Kidney (tissue), 14 donors: ENCODE measurements around the gene SLC12A9. TPM values are rescaled to one million over a fixed set of nuclear protein-coding genes. Genes with fewer than 3 reads are reported as not detected.

ENCODE experiments used
- DNase-seq, 5 donors: peaks; one replicate each; pipeline ENCODE4 v3.0.0-alpha.2; 2013 to 2020
- FAIRE-seq: peaks from 2 replicates; lab custom pipeline; 2012; peaks lifted over from hg19 to GRCh38; lab: Jason Lieb, UNC
- H3K27ac ChIP-seq, 2 donors: one replicate each; pipeline ENCODE4 v1.7.0; 2013; ENCODE audit warnings: low read depth in 2 of 2, low read length in 2 of 2, inconsistent platforms in 1 of 2
- H3K27me3 ChIP-seq: one replicate; pipeline ENCODE4 v1.7.1; 2013; ENCODE audit warnings: low read length, inconsistent platforms; ENCODE audit not compliant: control insufficient read depth, insufficient read depth
- H3K36me3 ChIP-seq, 3 donors: one replicate each; pipeline versions ENCODE4 v1.7.0 to v1.7.1; 2013; ENCODE audit warnings: low read length in 3 of 3, control low read depth in 1 of 3, inconsistent platforms in 1 of 3; ENCODE audit not compliant: insufficient read depth in 3 of 3, control insufficient read depth in 2 of 3
- H3K4me1 ChIP-seq, 3 donors: one replicate each; pipeline versions ENCODE4 v1.7.0 to v1.7.1; 2013; ENCODE audit warnings: low read length in 3 of 3, inconsistent platforms in 1 of 3, low read depth in 1 of 3; ENCODE audit not compliant: control insufficient read depth in 2 of 3, insufficient read depth in 2 of 3
- H3K4me3 ChIP-seq, 3 donors: one replicate each; pipeline versions ENCODE4 v1.7.0 to v1.8.1; 2013; ENCODE audit warnings: low read length in 3 of 3, control low read depth in 1 of 3, inconsistent platforms in 1 of 3
- H3K9ac ChIP-seq, 3 donors: one replicate each; pipeline versions ENCODE4 v1.7.0 to v1.7.1; 2013; ENCODE audit warnings: low read length in 3 of 3, control low read depth in 1 of 3, inconsistent platforms in 1 of 3
- H3K9me3 ChIP-seq, 3 donors: one replicate each; pipeline versions ENCODE4 v1.7.0 to v1.7.1; 2013; ENCODE audit warnings: low read length in 3 of 3, control low read depth in 1 of 3, inconsistent platforms in 1 of 3; ENCODE audit not compliant: control insufficient read depth in 2 of 3, insufficient read depth in 1 of 3
- intact Hi-C: fragments of 100-400 bp; cut with DNase I; formaldehyde crosslinking; loops from one replicate; pipeline ENCODE4 v1.11.1; 2022
- polyA plus RNA-seq: library from polyadenylated mRNA; stranded (reverse); fragments of 350-450 nt; fragmentation: Illumina TruSeq; extraction: RNeasy Lipid Tissue Mini Kit (QIAGEN cat#74804); gene quantifications from one replicate; pipeline ENCODE4 v1.2.3, GENCODE V29; 2014; ENCODE audit warnings: low read depth, low replicate concordance; ENCODE audit not compliant: insufficient read depth
- total RNA-seq: library from RNA; stranded (reverse); fragmentation: NEBNext Ultra II Directional; extraction: Animal tissue kit (Norgen Biotek cat#: 25700); gene quantifications from one replicate; pipeline ENCODE4 v1.2.1, GENCODE V29; 2021
- TF ChIP-seq, protein P1 (sequence below): IDR thresholded peaks from 3 replicates; pipeline ENCODE4 v1.5.1; 2012; ENCODE audit warnings: mild to moderate bottlenecking, moderate library complexity, borderline replicate concordance; ENCODE audit not compliant: insufficient read depth; ENCODE audit errors: extremely low read depth
- donor health status: control.
- donor health status: control.
- donor health status: control.
- donor health status: control.
- donor health status: control.
- donor health status: DM: yes; HTN: yes; CAD: no.
- donor health status: Normal renal cell carcinoma (clear cell type).

SLC12A9 gene
- total and polyA plus RNA-seq, 2 donors from 2014 or later = 19.7 to 29.9 TPM

DNA sequence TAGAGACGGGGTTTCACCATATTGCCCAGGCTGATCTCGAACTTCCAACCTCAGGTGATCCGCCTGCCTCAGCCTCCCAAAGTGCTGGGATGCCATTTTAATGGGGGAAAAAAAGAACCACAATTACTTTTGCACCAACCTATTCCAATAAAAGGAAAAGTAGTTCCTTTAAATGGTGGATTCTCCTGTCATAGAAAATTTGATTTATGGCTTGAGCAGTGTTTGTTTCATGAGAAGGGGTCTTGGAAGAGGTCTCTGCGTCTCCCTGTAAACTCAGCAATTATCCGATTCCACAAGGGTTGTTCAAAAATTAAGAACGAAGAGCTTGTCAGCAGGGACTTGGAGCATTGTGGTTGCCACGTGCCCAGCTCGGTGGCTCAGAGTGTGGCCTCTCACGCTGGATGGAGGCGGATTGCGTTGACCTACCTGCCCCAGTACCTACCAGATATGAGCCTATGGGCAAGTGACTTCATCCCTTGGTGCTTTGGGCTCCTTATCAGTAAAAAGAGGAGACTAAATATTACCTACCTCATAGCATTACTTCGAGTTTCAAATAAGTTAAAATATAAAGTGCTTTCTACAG is 11.8 kb downstream of the SLC12A9 start:
- Histone ChIP-seq H3K27ac (no peak overlapping the region), H3K4me1 (peaks cover 0 to 20% (median 13%) of the 10 kb centered on the region in 3 donors), H3K9ac (no peak overlapping the region), H3K36me3 (peaks cover 0 to 15% (median 0%) of the 10 kb centered on the region in 3 donors), H3K4me3 (no peak overlapping the region), H3K27me3 (no peaks in the 10 kb centered on the region), H3K9me3 (no peaks in the 10 kb centered on the region)
- TF ChIP-seq, protein P1, sequence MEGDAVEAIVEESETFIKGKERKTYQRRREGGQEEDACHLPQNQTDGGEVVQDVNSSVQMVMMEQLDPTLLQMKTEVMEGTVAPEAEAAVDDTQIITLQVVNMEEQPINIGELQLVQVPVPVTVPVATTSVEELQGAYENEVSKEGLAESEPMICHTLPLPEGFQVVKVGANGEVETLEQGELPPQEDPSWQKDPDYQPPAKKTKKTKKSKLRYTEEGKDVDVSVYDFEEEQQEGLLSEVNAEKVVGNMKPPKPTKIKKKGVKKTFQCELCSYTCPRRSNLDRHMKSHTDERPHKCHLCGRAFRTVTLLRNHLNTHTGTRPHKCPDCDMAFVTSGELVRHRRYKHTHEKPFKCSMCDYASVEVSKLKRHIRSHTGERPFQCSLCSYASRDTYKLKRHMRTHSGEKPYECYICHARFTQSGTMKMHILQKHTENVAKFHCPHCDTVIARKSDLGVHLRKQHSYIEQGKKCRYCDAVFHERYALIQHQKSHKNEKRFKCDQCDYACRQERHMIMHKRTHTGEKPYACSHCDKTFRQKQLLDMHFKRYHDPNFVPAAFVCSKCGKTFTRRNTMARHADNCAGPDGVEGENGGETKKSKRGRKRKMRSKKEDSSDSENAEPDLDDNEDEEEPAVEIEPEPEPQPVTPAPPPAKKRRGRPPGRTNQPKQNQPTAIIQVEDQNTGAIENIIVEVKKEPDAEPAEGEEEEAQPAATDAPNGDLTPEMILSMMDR = no peak
- DNase-seq (no peak), FAIRE-seq (no peak)
- intact Hi-C loops = no loop called here

DNA sequence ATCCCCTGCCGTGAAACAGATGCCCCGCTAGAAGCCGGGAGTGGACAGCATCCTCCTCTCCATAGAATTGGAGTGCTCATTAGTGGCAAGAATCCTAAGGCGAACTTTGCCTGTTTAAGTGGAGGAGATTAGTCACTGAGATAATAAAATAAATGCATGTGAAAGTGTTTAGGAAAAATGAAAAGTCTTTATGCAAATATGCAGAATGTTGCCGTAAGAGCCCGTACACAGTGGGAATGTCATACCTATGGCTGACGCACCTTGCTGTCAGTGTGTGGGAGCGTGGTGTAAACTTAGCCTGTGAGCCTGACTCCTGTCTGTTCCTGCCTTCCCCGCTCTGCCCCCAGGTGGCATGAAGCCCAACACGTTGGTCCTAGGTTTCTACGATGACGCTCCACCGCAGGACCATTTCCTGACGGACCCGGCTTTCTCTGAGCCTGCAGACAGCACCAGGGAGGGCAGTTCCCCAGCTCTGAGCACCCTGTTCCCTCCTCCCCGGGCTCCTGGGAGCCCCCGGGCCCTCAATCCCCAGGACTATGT is 12.9 kb downstream of the SLC12A9 start:
- intact Hi-C loops = no loop called here
- DNase-seq (peak in 2 of 5 donors; percentile 18 to 44), FAIRE-seq (no peak)
- no peaks in the 10 kb centered on the region for H3K27me3 ChIP-seq
- no peak overlapping the region for H3K4me3 ChIP-seq
- peaks cover 0 to 22% (median 13%) of the 10 kb centered on the region in 3 donors for H3K4me1 ChIP-seq
- H3K36me3 ChIP-seq = peaks cover 0 to 8% (median 1%) of the 10 kb centered on the region in 3 donors
- H3K27ac ChIP-seq = peak overlapping the region in 1 of 2 donors; percentile 20
- no peak overlapping the region for H3K9ac ChIP-seq
- TF ChIP-seq, protein P1 = no peak
- H3K9me3 ChIP-seq = no peaks in the 10 kb centered on the region

DNA sequence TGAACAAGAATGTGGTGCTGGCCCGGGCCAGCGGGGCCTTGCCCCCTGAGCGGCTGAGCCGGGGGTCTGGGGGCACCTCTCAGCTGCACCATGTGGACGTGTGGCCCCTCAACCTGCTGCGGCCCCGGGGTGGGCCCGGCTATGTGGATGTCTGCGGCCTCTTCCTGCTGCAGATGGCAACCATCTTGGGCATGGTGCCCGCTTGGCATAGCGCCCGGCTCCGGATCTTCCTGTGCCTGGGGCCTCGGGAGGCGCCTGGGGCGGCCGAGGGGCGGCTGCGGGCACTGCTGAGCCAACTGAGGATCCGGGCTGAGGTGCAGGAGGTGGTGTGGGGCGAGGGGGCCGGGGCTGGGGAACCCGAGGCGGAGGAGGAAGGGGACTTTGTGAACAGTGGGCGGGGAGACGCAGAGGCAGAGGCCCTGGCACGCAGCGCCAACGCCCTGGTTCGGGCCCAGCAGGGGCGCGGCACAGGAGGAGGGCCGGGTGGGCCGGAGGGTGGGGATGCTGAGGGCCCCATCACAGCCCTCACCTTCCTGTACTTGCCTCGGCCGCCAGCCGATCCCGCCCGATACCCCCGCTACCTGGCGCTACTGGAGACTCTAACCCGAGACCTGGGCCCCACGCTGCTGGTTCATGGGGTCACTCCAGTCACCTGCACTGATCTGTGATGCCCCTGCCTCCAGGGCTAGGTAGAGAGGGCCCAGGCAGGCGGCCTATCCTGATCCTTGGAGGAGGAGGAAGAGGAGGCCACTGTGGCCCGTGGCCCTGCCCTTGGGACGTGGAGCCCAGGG is 13.6 kb downstream of the SLC12A9 start:
- Histone ChIP-seq H3K4me1 (peaks cover 0 to 22% (median 13%) of the 10 kb centered on the region in 3 donors), H3K36me3 (peaks cover 0 to 8% (median 5%) of the 10 kb centered on the region in 3 donors), H3K27me3 (no peaks in the 10 kb centered on the region), H3K27ac (peak overlapping the region; percentile 97), H3K9ac (peak overlapping the region in 2 of 3 donors; percentile 6 to 99), H3K9me3 (no peaks in the 10 kb centered on the region), H3K4me3 (peak overlapping the region in 2 of 3 donors; percentile 36 to 88)
- FAIRE-seq (no peak), DNase-seq (peak in 3 of 5 donors; percentile 25 to 93 (median 72))
- TF ChIP-seq, protein P1 = no peak
- intact Hi-C loops = no loop called here
